Measurements from ENCODE around the gene RAPGEF1.

GRCh38 chr9:131764568-131764967, 24.7 kb upstream of the RAPGEF1 start:
- TF ChIP-seq CTCF (IDR thresholded peaks at IDR 0.05; ENCODE audit: poor library complexity) (no peak), EZH2phosphoT487 (IDR thresholded peaks at IDR 0.05; ENCODE audit: low read depth, severe bottlenecking, unreplicated experiment) (no peak)

All from hepatocyte (in vitro differentiated cells).